Heart left ventricle (tissue), 13 donors: ENCODE data around the gene S100B.

Experiments used
- CTCF ChIP-seq, 12 donors: fragments of 200-600 bp; sonication (generic) in 4 of 12; IDR thresholded peaks; one replicate each; pipeline versions ENCODE4 v1.5.0 to v1.8.0; 2018 to 2022; ENCODE audit warnings: antibody characterized with exemption in 12 of 12, mild to moderate bottlenecking in 5 of 12
- POLR2A ChIP-seq, 2 donors: fragments of 450-650 bp; IDR thresholded peaks; one replicate each; pipeline ENCODE4 v1.6.1; 2017; ENCODE audit warnings: antibody characterized with exemption in 2 of 2, mild to moderate bottlenecking in 2 of 2, moderate library complexity in 2 of 2
- donor health status: ischemic (EF 13 %, LVEDD 7.1; RV severe dilation, severe dysfunction).
- donor health status: DM: no; HTN: yes; CAD: no.
- donor health status: DM: no; HTN: no; CAD: no.
- donor health status: ischemic (EF 25% LVEDD 6.9; RV normal size, moderate dysfunction).
- donor health status: ischemic (EF 25% LVEDD 5.7; RV mildly dilated, moderate dysfunction).
- donor health status: ischemic (EF 35%, LVEDD 5.7; RV mildly dilated, moderate dysfunction).
- donor health status: nonischemic (EF 11% LVEDD 7.7; RV severe dilation, severe dysfunction).
- donor health status: DM: yes; HTN: yes; CAD: no.
- donor health status: PGD.
- donor health status: ischemic (EF 29% LVEDD 5.4; RV normal size, mild dysfunction).
- donor health status: nonischemic (EF 23%, LVEDD 6.1; RV moderate dilation, normal function).

- TF ChIP-seq CTCF (IDR thresholded peaks at IDR 0.05) (no peak), POLR2A (IDR thresholded peaks at IDR 0.05) (no peak)
Measured at GRCh38 chr21:46581780-46582307, 23.0 kb downstream of the S100B start.
